Left forelimb (tissue), 1 donor: Measurements from ENCODE around the gene MANBA.
A peak's percentile ranks its signal among the peaks of the same experiment; 100 is the strongest.

ENCODE experiments used
- DNase-seq: peaks from one replicate; pipeline ENCODE4 v3.0.0-alpha.2; 2018; ENCODE audit warnings: low spot score

Gene MANBA

DNA sequence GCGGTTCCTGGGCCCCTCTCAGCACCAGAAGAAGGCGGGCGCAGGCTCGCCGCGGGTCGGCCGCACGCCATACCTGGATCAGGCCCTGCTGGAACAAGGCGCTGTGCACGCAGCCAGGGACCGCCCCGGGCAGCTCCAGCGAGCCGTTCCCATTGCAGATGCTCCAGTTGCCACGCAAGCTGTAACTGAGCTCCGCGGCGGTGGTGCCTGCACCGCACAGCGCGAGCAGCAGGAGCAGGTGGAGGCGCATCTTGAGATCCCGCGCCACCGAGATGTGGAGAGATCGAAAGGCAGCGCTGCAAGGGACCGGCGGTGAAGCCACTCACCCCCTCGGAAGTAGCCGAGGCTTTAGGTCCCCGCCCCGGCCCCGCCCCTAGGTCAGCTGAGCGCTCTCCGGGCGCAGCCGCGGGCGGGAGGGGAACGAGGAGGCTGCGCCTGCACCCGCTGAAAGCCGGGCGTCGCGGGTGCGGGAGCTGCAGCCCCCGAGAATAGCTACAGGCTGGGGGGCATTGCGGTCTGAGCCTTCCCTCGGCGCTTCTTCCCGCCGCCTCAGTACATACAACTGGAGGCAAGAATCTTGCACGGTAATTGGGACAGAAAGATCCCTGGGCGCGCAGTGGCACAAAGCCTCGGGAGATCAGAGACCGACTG is at the start of gene MANBA:
Gene MANBA (minus strand): TSS at position 324 of the 651 bp plus-strand sequence. CDS start 74 bp downstream, at position 250.
- DNase-seq: peak; percentile 86

DNA sequence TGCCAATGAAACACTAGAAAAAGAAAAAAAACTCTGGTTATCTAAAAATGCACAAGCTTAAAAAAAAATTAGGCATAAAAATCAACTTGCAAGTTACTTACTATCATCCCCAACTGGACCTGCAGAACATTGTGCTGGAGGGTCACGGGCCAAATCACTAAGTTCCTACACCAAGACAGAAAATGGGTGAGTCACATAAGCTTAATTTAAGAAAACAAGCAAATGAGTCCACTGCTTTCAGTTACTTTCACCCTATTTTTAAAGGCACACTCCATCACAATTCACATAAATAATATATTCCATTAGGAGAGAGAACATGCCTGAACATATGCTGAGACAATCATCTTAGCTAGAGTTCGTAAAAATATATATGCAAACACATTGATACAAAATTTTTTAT is 48.9 kb upstream of the MANBA start:
- no peak for DNase-seq

DNA sequence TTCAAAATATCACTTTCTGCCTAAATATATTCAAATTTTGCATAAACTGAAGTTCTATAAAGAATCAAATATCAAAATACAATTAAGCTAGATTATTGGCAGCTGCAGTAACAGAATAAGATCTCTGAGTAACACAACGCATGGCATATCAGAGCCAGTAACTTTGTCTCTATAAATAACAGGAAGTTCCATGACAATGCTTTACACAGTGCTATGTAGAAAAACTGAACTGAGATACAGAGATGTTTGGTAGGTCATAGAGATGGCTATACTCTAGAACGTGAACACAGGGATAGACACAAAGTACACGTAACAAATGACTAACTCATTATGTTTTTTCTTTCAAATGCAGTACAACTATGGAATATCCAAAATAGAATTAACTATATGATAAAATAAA is 48.4 kb upstream of the MANBA start:
- DNase-seq: no peak

DNA sequence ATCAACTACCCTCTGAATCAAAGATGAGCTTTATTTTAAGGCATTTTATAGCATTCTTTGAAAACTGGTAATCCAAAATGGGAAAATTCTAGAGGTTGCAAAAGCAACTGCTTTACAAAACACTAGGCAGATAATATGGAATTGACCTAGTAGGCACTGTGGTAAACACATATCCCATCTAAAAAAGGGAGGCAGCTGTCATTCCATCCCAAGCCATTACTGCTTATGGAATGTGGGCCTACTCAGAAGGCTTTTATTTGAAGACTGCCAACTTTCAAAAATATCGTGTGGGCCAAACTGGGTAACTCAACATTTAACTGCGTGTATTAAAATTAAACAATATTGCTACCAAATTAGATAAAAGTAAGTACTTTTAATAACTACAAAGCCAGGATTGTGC is 47.2 kb upstream of the MANBA start:
- no peak for DNase-seq

DNA sequence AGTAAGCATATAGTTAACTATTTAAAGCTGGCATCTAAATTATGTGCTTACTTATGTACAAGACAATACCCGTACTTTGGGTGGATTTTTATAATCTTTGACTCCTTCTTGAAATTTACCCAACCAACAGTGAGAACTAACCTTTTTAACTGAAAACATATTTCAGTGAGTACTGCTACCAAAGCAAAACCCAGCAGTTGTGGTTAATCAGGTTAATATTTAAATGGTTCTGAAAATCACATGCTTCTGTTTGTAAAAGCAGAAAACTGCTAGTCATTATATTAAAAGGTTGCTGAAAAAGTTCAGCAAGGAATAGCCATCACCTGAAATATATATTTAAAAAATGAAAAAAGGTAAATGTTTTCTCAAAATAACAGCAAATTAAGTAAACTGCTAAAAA is 46.6 kb upstream of the MANBA start:
- DNase-seq: no peak

DNA sequence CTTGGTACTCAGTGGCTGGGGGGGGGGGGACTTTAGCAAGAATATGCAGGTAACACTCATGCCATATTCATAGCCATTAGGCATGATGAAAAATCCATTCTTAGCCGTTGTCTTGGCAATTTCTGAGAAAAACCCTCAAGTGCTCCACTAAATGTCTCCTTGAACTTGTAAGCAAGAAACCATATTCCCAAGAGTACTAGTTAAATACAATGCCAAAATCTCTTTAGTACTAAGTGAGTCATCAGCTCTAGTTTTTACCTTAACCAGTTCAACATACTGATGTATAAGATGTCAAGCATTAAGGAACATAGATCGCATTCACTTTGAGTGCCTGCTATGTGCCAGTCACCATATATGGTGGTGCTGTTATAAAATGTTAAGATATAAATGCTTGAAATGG is 39.0 kb upstream of the MANBA start:
- no peak for DNase-seq

DNA sequence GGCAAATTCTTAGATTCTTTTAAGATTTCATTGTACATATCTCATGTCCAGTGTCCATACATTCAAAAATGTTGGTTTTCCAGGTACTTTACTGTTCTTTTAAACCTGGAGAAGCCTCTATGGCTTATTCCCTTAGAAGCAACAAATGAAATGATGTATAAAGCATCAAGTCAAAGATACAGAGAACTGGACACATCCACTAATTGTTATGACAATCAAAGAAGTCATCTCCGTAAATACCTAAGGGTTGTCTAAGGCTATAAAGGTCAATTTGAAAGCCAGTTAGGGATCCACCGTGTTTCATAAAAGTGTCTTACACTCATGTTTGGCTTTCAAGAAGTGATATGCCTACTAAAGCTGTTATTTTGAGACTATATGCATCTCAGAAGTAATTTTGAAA is 34.2 kb upstream of the MANBA start:
- DNase-seq: no peak

DNA sequence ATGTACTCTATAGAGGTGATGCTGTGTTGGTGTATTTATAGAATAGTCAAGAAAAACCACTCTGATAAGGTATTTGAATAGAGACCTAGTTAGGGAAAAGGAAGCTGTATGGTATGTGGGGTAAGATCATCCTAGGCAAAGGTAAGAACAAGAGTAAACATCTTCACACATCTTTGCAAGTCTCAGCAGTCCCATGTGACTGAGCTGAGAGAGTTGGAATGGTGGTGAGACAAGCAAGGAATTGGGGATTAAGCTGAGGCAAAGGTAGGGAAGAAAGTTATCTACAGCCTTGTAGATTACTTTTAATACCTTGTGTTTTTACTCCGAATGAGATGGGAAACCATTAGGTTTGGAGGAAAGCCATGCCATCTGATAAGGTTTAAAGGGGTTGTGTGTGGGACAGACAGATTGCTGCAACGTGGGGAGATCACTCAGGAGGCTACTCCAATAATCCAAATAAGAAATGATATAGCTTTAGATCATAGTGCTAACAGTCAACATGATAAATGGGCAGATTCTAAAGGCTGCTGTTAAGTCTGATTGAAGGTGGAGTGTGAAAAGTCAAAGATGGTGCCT is 31.7 kb upstream of the MANBA start:
- DNase-seq: no peak

DNA sequence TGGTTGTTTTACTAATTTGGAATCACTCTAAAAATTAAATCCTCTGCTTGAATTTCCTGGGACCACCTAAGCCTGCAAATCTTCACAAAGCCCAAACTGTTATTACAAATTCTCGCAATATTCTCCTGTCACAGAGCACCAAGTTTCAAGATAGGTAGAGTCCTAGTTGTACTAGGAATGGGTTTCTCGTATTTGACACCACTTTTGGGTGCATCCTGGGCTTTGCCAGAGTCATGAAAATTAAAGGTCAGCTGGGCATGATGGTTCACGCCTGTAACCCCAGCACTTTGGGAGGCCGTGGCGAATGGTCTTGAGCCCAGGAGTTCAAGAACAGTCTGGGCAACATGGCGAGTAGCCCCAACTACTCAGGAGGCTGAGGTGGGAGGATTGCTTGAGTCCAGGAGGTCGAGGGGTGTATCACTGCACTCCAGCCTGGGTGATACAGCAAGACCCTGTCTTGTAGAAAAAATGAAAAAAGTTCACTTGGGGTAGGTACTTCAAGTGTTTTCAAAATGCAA is 30.6 kb upstream of the MANBA start:
- no peak for DNase-seq

DNA sequence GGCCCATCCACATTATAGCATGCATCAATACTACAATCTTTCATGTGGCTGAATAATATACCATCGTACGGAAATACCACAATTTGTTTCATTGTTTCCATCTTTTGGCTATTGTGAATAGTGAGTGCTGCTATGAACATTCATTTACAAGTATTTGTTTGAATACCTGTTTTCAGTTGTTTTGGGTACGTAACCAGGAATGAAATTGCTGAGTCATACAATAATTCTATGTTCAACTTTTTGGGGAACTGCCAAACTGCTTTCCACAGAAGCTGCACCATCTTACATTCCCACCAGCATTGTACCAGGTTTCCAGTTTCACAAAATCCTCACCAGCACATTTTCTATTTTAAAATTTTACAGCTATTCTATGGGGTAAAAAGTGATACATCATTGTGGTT is 28.5 kb upstream of the MANBA start:
- DNase-seq: no peak

DNA sequence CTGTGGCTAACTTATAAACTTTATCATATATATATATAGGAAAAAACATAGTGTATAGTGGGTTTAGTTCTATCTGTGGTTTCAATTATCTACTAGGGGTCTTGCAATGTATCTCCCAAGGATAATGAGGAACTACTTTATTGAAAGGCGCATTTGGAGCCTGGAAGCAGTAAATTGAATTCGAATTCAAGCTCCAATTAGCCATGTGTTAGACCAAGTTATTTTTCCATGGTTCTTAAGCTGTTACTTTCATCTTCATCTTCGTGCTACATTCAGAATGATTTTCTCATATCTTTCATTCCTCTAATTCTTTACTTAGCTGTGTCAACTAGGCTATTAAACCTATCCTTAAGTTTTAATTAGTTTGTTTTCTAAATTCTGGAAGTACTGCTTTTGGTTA is 27.2 kb upstream of the MANBA start:
- no peak for DNase-seq

DNA sequence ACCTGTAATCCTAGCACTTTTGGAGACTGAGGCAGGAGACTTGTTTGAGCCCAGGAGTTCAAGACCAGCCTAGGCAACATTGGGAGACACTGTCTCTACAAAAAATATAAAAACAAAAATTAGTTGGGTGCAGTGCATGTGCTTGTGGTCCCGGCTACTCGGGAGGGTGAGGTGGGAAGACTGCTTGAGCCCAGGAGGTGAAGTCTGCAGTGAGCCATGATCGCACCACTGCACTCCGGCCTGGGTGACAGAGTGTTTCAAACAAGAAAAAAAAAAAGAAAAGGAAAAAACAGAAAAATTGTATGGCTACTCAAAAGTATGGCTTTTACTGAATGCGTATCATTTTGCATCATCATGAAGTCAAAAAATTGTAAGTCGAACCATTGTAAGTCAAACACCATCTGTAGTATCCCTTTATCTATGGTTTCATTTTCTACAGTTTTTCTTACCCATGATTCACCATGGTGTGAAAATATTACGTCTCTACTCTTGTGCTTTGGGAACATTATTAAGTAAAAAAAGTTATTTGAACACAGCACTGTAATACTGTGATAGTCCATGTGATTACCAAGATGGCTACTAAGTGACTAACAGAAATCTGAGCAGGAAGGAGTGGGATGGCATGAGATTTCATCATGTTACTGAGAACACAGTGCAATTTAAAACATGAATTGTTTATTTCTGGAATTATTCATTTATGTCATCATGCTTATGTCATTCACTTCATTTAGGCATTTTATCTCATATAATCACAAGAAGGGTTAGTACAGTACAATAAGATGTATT is 26.5 kb upstream of the MANBA start:
- no peak for DNase-seq

DNA sequence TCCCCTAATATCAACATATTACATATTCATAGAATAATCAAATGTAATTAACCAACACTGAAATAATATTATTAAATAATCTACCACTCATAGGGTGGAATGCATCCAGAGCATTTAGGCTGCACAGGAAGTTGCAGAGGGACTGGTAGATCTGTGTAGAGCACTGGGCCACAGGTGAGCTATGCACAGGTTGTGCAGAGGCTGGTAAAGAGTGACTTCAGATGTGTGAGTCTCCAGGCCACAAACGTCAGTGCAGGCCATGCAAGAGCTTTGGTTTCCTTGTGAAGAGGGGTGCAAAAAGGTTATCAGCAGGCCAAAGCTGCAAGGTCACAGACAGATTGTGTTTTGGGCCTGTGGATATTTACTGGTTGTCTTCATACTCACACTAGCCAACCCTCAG is 25.5 kb upstream of the MANBA start:
- no peak for DNase-seq

DNA sequence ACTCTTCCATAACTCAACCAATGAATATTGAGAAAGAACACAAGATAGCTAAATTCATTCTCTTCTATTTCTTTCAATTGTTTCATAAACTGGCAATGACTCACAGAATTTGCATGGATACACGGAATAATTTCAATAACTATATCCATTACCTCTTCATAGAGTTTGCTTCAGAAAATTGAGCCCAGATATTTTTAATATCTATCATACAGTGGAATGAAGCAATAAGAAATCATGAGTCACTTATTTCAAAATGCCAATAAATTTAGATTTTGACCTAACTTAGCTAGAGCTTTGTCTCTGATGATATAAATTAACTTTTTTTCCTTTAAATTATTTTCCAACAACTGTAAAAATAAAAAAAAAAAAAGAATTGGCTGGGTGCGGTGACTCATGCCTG is 22.2 kb upstream of the MANBA start:
- DNase-seq: no peak

DNA sequence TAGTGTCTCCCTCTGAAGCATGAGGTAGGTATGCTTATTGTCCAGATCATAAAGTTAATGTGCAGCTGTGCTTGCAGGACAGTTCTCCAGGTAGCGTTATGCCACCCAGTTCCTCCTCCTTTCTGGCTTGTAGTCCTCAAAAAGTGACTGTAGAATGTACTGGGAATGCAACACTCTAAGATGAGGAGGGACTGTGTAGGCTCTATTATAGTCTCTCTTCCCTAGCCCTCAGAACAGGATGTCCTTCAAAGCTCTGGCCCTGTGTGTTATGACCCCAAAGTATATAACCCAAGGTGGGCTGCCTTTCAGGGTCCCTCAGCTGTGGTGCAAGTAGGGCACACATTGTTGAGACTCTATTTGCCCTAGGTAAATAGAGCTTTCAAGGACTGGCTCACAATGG is 20.8 kb upstream of the MANBA start:
- no peak for DNase-seq

DNA sequence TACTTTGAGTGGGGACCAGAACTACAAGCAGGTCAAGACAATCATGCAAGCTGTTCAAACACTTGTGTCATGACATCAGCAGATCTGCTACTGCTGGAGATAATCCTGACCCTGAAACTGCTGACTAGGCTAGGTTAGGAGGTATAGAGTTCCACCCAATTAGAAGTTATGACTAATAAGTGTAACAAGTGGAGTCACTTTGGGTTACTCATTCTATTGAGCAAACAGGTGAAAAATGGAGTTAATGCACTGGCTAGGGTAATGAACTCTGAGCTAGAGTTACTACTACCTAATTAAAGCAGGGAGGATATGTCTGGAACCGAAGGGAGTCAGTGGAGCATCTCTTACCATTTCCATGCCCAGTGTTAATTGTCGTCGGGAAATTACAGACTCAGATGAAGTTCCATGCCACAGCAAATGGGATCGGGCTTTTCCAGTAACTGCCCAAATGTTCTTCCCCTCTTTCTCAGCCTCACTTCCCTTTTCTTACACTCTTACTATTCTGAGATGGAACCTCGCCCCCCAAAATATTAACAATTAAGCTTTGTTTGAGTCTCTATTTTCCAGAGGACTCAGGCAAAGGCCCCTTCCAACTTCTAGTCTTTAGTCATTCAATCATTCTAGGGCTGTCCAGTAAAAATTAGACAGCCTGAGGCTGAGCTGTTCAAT is 19.8 kb upstream of the MANBA start:
- DNase-seq: no peak

DNA sequence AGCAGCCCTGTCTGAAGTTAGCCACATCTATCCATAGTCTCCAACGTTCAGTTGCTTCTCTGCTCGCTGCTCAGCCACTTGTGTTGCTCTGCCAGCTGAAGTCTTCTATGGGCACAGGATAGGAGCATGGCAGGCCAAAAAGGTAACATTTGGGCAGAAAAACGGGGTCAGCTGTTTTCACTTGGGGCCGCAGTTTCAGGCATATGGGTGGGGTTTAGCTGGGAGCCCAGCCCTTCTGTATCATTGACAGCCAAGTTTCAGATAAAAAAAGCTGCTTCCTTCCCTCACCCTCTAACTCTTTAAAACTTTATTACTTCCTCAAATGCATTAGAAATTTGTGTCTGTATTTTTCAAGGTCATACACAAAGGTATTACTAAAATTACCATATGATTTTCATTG is 18.4 kb upstream of the MANBA start:
- DNase-seq: no peak

DNA sequence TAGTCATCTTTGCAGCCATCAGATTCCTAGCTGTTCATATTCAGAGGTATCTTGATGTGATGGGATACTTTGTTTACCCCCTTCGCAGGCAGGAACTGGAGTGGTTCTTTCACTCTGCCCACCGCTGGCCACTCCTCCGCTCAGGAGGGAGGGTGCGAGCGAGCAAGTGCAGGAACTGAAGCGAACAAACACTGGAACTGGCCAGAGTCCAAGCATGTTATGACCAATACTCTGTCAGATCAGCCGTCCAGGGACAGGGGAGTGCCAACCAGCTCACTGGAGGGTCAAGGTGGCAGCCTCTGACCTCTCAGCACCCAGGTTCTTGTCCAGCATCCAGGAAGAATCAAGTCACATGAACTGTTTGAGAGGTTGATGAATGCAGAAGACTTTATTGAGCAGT is 18.0 kb upstream of the MANBA start:
- no peak for DNase-seq

DNA sequence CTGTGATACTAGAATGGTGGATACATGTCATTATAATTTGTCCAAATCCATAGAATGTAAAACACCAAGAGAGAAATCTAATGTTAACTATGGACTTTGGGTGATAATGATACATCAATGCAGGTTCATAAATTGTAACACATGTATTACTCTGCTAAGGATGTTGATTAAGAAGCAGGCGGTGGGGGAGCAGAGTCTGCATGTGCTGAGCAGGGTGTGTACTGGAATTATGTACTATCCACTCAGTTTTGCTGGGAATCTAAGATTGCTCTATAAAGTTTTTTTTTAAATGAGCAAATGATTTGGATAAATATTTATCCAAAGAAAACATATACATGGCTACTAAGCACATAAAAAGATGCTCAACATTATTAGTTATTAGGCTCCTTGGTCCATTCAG is 15.0 kb upstream of the MANBA start:
- DNase-seq: no peak

DNA sequence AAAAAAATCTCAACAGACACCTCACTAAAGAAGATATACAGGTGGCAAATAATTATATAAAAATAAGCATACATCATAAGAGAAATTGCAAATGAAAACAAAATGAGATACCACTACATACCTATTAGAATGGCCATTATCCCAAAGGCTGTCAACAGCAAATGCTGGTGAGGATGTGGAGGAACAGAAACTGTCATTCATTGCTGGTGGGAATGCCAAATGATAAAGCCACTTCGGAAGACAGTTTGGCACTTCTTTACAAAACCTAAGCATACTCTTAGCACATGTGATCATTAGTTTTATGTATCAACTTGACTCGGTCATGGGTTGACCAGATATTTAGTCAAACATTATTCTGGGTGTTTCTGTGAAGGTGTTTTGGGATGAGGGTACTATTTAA is 13.5 kb upstream of the MANBA start:
- no peak for DNase-seq

DNA sequence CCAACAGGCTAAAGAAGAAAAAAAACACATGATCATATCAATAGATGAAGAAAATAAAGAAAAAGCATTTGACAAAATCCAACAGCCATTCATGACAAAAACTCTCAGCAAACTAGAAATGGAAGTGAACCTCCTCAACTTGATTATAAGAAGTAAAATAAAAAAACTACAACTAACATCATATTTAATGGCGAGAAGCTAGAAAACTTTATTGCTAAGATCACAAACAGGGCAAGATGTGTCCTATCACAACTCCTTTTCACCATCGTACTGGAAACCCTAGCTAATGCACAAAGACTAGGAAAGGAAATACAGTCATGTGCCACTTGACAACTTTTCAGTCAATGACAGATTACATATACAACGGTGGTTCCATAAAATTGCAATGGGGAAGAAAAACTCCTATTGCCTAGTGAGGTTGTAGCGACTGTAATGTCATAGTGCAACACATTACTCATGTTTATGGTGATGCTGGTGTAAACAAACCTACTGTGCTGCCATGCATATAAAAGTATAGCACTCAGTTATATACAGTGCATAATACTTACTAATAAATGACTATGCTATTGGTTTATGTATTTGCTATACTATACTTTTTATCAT is 12.1 kb upstream of the MANBA start:
- no peak for DNase-seq

DNA sequence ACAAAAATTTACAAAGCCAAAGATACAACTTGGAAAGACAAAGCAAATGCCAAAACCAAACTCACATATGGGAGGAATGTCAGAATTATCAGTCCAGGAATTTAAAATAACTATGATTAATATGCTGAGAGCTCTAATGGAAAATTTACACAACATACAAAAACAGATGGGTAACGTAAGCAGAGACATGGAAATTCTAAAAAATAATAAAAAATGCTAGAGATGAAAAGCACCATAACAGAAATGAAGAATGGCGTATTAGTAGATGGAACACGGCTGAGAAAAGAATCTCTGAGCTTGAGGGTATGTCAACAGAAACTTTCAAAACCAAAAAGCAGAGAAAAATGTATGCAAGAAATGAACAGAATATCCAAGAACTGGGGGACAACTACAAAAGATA is 4.1 kb upstream of the MANBA start:
- no peak for DNase-seq
